ENCODE data around the gene MOBP. TPM values are rescaled to one million over a fixed set of nuclear protein-coding genes. Genes with fewer than 3 reads are reported as not detected.

The MOBP gene
- total and polyA plus RNA-seq, 2 of the 8 experiments (the other 6 are each of a cell fraction or from before 2014, with no cell fraction given), result 0.06 to 0.50 TPM

GRCh38 chr3:39485547-39485946, 18.1 kb downstream of the MOBP start (continued):
- TF ChIP-seq, protein P1, sequence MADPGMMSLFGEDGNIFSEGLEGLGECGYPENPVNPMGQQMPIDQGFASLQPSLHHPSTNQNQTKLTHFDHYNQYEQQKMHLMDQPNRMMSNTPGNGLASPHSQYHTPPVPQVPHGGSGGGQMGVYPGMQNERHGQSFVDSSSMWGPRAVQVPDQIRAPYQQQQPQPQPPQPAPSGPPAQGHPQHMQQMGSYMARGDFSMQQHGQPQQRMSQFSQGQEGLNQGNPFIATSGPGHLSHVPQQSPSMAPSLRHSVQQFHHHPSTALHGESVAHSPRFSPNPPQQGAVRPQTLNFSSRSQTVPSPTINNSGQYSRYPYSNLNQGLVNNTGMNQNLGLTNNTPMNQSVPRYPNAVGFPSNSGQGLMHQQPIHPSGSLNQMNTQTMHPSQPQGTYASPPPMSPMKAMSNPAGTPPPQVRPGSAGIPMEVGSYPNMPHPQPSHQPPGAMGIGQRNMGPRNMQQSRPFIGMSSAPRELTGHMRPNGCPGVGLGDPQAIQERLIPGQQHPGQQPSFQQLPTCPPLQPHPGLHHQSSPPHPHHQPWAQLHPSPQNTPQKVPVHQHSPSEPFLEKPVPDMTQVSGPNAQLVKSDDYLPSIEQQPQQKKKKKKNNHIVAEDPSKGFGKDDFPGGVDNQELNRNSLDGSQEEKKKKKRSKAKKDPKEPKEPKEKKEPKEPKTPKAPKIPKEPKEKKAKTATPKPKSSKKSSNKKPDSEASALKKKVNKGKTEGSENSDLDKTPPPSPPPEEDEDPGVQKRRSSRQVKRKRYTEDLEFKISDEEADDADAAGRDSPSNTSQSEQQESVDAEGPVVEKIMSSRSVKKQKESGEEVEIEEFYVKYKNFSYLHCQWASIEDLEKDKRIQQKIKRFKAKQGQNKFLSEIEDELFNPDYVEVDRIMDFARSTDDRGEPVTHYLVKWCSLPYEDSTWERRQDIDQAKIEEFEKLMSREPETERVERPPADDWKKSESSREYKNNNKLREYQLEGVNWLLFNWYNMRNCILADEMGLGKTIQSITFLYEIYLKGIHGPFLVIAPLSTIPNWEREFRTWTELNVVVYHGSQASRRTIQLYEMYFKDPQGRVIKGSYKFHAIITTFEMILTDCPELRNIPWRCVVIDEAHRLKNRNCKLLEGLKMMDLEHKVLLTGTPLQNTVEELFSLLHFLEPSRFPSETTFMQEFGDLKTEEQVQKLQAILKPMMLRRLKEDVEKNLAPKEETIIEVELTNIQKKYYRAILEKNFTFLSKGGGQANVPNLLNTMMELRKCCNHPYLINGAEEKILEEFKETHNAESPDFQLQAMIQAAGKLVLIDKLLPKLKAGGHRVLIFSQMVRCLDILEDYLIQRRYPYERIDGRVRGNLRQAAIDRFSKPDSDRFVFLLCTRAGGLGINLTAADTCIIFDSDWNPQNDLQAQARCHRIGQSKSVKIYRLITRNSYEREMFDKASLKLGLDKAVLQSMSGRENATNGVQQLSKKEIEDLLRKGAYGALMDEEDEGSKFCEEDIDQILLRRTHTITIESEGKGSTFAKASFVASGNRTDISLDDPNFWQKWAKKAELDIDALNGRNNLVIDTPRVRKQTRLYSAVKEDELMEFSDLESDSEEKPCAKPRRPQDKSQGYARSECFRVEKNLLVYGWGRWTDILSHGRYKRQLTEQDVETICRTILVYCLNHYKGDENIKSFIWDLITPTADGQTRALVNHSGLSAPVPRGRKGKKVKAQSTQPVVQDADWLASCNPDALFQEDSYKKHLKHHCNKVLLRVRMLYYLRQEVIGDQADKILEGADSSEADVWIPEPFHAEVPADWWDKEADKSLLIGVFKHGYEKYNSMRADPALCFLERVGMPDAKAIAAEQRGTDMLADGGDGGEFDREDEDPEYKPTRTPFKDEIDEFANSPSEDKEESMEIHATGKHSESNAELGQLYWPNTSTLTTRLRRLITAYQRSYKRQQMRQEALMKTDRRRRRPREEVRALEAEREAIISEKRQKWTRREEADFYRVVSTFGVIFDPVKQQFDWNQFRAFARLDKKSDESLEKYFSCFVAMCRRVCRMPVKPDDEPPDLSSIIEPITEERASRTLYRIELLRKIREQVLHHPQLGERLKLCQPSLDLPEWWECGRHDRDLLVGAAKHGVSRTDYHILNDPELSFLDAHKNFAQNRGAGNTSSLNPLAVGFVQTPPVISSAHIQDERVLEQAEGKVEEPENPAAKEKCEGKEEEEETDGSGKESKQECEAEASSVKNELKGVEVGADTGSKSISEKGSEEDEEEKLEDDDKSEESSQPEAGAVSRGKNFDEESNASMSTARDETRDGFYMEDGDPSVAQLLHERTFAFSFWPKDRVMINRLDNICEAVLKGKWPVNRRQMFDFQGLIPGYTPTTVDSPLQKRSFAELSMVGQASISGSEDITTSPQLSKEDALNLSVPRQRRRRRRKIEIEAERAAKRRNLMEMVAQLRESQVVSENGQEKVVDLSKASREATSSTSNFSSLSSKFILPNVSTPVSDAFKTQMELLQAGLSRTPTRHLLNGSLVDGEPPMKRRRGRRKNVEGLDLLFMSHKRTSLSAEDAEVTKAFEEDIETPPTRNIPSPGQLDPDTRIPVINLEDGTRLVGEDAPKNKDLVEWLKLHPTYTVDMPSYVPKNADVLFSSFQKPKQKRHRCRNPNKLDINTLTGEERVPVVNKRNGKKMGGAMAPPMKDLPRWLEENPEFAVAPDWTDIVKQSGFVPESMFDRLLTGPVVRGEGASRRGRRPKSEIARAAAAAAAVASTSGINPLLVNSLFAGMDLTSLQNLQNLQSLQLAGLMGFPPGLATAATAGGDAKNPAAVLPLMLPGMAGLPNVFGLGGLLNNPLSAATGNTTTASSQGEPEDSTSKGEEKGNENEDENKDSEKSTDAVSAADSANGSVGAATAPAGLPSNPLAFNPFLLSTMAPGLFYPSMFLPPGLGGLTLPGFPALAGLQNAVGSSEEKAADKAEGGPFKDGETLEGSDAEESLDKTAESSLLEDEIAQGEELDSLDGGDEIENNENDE (IDR thresholded peaks at IDR 0.05; ENCODE audit: insufficient replicate concordance, low read length), result no peak
- TF ChIP-seq POLR2AphosphoS5 (IDR thresholded peaks at IDR 0.05; ENCODE audit: low read depth, low read length) (no peak), ASH2L (IDR thresholded peaks at IDR 0.05; ENCODE audit: low read length) (no peak), NANOG (IDR thresholded peaks at IDR 0.05; ENCODE audit: insufficient read depth, low read depth, low read length, poor library complexity, severe bottlenecking) (no peak), RXRA (IDR thresholded peaks at IDR 0.05; ENCODE audit: insufficient read depth, low read depth, low read length) (no peak)

All from H1 (cell line).